ENCODE results near the gene MED20.
A peak's percentile ranks its signal among the peaks of the same experiment; 100 is the strongest.
"Not testable (repeated sequence)": the region's sequence is repeated elsewhere in the genome, so short reads cannot be mapped to it uniquely, and the experiment has no call there.

The MED20 gene

DNA sequence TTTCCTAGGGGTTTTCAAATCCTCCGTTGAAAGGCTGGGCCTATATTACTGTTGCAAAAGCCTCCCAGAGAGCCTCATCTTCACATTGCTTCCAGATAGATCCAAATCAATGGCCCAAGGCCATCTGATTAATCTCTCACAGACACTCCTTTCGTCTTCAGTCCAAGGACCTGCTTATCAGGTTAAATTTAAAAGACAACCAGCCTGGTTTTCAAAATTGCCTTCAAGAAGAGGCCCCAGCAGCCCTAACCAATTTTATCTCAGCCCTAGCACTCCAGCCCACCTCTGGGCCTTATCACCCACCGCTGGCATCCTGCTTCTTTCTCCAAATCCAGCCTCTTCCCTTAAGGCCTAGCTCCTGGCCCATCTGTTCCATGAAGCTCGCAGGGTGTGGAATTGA lies 36.2 kb upstream of the MED20 start:
- in situ Hi-C loops (cut with HindIII; ENCODE audit: low pct_unique_long_range_greater_than_20kb, low sequenced_read_pairs), result no loop called here
- no peak for TF ChIP-seq JUND (IDR thresholded peaks at IDR 0.05; ENCODE audit: low read depth)
- DNase-seq (ENCODE audit: low read depth in 1 of 2, low spot score in 1 of 2), result no peak

DNA sequence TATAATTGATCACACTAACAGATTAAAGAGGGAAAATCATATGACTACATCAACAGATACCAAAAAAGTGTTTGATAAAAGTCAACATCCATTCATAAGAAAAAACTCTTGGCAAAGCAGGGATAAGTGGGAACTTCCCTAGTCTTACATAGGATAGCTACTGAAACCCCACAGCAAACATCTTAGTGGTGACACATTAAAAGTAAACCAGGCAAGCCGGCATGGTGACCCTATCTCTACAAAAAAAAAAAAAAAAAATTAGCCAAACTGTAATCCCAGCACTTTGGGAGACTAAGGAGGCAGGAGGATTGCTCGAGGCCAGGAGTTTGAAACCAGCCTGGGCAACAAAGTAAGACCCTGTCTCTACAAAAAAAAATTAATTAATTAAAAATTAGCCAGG lies 34.5 kb upstream of the MED20 start:
- TF ChIP-seq JUND (IDR thresholded peaks at IDR 0.05; ENCODE audit: low read depth), result no peak
- in situ Hi-C loops (cut with HindIII; ENCODE audit: low pct_unique_long_range_greater_than_20kb, low sequenced_read_pairs), result no loop called here
- DNase-seq (ENCODE audit: low read depth in 1 of 2, low spot score in 1 of 2), result no peak

DNA sequence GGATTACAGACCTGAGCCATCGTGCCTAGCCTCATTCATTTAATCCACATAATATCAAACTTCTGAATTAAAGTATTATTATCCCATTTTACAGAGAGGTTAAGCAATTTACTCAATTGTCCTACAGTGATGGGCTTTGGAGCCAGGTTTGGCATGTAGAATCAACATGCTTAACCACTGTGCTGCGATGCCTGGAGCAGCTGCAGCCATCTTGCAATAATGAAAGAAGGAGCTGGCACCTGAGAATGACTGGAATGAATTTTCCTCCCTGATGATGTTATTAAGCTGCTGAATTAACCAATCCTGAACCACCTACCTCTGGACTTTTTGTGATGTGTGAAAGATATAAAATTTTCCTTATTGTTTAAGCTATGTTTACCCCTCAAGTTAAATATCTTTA lies 33.7 kb upstream of the MED20 start:
- in situ Hi-C loops (cut with HindIII; ENCODE audit: low pct_unique_long_range_greater_than_20kb, low sequenced_read_pairs), result no loop called here
- no peak for DNase-seq (ENCODE audit: low read depth in 1 of 2, low spot score in 1 of 2)
- TF ChIP-seq JUND (IDR thresholded peaks at IDR 0.05; ENCODE audit: low read depth), result no peak

- in situ Hi-C loops (cut with HindIII; ENCODE audit: low pct_unique_long_range_greater_than_20kb, low sequenced_read_pairs), result no loop called here
Measured at GRCh38 chr6:41947581-41948220, 26.8 kb upstream of the MED20 start.

DNA sequence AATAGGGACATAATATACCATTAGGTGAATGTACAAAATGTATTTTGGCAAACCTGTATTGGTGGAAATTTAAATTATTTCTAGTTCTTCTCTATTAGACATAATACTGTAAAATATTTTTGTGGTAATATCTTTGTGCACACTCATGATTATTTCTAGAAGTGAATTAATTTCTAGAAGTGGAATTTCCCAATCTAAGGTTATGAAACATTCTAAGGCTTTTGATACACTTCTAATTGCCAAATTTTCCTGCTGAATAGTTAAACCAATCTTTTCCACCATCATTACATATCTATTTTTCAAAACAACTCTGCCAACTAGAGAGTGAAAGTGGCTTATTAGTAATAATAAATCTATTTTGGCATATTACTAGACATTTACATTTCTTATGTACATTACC lies 22.5 kb upstream of the MED20 start:
- in situ Hi-C loops (cut with HindIII; ENCODE audit: low pct_unique_long_range_greater_than_20kb, low sequenced_read_pairs), result no loop called here
- TF ChIP-seq JUND (IDR thresholded peaks at IDR 0.05; ENCODE audit: low read depth), result no peak
- DNase-seq (ENCODE audit: low read depth in 1 of 2, low spot score in 1 of 2), result no peak

More at GRCh38 chr6:41947581-41948220, 26.8 kb upstream of the MED20 start:
- no peak for TF ChIP-seq JUND (IDR thresholded peaks at IDR 0.05; ENCODE audit: low read depth)
- no peak for DNase-seq (ENCODE audit: low read depth in 1 of 2, low spot score in 1 of 2)

DNA sequence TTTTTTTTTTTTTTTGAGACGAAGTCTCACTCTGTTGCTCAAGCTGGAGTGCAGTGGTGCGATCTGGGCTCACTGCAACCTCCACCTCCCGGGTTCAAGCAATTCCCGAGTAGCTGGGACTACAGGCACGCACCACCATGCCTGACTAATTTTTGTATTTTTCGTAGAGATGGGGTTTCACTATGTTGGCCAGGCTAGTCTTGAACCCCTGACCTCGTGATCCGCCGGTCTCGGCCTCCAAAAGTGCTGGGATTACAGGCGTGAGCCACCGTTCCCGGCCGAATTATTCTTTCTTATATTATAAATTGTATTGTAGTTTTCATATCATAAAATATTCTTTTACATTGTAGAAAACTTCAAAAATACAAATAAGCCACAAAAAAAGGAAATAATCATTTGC lies 21.9 kb upstream of the MED20 start:
- DNase-seq (ENCODE audit: low read depth in 1 of 2, low spot score in 1 of 2); in situ Hi-C loops (cut with HindIII; ENCODE audit: low pct_unique_long_range_greater_than_20kb, low sequenced_read_pairs): not testable (repeated sequence)

- no peak for TF ChIP-seq JUND (IDR thresholded peaks at IDR 0.05; ENCODE audit: low read depth)
- no peak for DNase-seq (ENCODE audit: low read depth in 1 of 2, low spot score in 1 of 2)
- in situ Hi-C loops (cut with HindIII; ENCODE audit: low pct_unique_long_range_greater_than_20kb, low sequenced_read_pairs), result no loop called here
Measured at GRCh38 chr6:41942067-41942851, 21.3 kb upstream of the MED20 start.

DNA sequence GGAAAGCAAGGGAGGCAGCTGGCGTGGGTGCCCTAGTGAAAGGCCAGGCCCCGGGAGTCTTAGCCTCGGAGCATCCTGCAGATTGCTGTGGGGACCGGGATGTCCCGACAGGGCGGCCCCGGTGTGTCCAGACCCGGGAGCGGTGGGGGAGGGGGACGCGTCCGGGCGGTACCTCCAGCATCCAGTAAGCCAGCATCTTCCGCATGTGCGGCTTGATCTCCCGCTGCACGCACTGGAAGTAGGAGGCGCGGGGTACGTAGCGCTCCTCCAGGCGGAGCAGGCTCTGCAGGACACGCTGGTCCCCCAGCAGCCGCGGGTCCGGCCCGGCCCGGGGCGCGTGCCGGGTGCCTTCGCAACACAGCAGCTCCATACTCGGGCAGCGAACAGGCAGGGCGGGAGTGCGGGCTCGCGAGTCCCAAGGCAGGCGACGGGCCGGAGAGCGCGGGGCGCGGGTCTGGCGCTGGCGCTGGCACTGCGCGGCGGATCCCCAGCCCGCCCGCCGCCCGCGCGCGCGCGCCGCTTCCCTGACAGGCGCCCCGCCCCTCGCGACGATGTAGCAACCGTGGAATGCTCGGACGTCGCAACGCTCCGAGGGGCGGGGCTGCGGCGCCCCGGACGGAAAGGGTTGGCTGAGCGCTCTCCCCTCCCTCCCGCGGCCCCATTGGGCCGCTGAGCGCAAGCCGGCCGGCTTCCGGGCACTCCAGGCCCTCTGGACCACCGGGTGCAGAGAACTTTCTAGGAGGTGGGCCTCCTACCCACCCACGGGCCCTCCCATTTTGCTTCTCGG lies 20.5 kb upstream of the MED20 start, which contains the start of gene CCND3:
Gene CCND3 (minus strand): TSS at position 529 of the 787 bp plus-strand sequence. CDS start 159 bp downstream, at position 370.
- DNase-seq (ENCODE audit: low read depth in 1 of 2, low spot score in 1 of 2), result peak; percentile 73 to 95
- TF ChIP-seq JUND (IDR thresholded peaks at IDR 0.05; ENCODE audit: low read depth), result no peak
- in situ Hi-C loops (cut with HindIII; ENCODE audit: low pct_unique_long_range_greater_than_20kb, low sequenced_read_pairs), result no loop called here

- in situ Hi-C loops (cut with HindIII; ENCODE audit: low pct_unique_long_range_greater_than_20kb, low sequenced_read_pairs), result no loop called here
Measured at GRCh38 chr6:41940759-41941279, 19.9 kb upstream of the MED20 start.

DNA sequence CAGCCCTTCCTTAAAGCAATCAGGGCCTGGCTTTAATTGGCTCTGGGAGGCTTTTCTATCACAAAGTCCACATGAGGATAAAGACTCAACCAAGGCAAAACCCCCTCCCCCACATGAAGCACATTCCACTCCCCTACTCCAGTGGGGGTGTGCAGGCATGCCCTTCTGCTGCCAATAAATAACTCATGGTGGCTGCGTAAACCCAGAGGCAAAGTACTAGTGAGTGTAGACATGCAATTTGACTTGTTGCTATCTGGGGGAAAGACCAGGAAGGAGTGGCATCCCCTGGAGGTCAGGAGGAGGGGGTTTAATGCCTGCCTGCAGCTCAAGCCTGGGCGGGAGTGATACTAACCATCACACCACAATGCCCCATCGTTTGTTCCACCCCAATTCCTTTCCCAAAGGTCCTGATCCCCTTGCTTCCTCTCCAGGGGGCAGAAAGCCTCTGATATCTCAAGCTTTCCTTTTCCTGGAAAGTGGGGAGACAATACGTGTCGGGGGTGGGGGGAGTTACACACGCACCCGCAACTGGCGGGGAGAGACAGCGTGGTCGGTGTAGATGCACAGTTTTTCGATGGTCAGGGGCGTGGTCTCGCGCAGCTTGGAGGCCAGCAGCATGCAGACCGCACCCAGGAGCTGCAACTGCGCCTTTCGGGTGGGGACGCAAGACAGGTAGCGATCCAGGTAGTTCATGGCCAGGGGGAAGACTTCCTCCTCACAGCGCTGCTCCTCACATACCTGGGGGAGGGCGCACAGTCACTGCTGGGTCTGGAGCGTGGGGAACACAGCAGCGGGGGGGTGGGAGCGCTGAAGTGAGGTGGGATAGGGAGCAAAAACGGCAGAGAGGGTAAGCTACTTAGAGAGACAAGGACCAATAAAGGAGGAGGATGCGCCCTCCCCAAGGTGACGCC lies 19.2 kb upstream of the MED20 start:
- in situ Hi-C loops (cut with HindIII; ENCODE audit: low pct_unique_long_range_greater_than_20kb, low sequenced_read_pairs), result no loop called here
- DNase-seq (ENCODE audit: low read depth in 1 of 2, low spot score in 1 of 2), result no peak
- TF ChIP-seq JUND (IDR thresholded peaks at IDR 0.05; ENCODE audit: low read depth), result no peak

More at GRCh38 chr6:41940759-41941279, 19.9 kb upstream of the MED20 start:
- no peak for TF ChIP-seq JUND (IDR thresholded peaks at IDR 0.05; ENCODE audit: low read depth)
- peak in 1 of 2 experiments; percentile 36 for DNase-seq (ENCODE audit: low read depth in 1 of 2, low spot score in 1 of 2)

DNA sequence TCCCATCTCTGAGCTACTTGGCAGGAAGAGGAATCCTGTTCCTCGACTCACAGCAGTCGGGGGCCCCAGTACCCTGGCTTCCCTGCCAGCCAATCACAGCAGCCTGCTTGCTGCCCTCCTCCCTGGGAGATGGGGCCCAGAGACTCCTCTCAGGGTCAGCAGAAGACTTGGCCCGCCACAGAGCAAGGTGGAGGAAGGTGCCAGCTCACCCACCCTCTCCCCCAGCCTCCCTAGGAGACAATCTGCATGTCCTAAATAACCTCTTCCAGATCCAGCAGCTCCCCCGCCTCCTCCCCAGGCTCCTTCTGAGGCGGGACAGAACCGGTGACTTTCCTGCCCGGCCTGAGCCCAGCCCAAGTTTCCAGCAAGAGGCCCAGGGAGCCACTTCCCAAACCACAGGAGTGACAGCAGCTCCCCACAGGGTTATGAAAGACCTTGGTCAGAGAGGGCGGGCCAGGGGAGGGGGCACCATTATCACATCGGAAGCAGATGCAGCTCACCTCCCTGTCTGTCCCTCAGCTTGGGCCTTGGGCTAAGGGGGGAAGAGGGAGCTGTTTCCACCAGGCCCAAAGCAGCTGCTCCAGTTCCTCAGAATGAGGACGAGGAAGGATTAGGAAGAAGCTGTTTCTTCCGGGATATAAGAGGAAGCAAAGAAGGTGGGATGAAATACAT lies 18.4 kb upstream of the MED20 start:
- DNase-seq (ENCODE audit: low read depth in 1 of 2, low spot score in 1 of 2), result no peak
- in situ Hi-C loops (cut with HindIII; ENCODE audit: low pct_unique_long_range_greater_than_20kb, low sequenced_read_pairs), result no loop called here
- no peak for TF ChIP-seq JUND (IDR thresholded peaks at IDR 0.05; ENCODE audit: low read depth)
